Measurements from ENCODE around the gene CNTNAP2. TPM values are rescaled to one million over a fixed set of nuclear protein-coding genes. Genes with fewer than 3 reads are reported as not detected.
"Not testable (repeated sequence)": the region's sequence is repeated elsewhere in the genome, so short reads cannot be mapped to it uniquely, and the experiment has no call there.

The CNTNAP2 gene
- total and polyA plus RNA-seq, 9 donors: 0.24 to 7.0 (median 1.5) TPM

DNA sequence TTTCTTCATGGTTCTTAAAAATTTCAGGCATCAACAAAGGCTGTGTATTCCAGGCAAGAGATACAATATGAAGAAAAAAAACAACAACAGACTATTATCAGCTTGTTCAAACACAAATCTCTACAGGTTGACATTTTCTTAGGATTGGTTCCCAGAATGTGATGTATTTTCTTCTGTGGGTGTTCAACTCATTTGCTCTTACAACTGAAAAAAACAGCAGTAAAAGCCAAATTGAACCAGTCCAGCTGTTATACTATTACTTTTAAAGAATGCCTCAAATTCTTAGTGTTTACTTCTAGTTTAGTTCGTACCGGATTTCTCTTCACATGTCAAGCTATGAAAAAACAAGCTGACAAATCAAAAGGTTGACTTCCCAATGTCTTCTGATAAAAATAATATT lies 60.7 kb downstream of the CNTNAP2 start:
- Histone ChIP-seq H3K4me3 (no peak overlapping the region), H3K9me3 (no peaks in the 10 kb centered on the region), H3K36me3 (no peaks in the 10 kb centered on the region), H3K4me1 (ENCODE audit: insufficient read depth) (no peaks in the 10 kb centered on the region), H3K27ac (no peak overlapping the region), H3K27me3 (no peaks in the 10 kb centered on the region)
- intact Hi-C loops (cut with DNase I): no loop called here
- TF ChIP-seq, protein P1, sequence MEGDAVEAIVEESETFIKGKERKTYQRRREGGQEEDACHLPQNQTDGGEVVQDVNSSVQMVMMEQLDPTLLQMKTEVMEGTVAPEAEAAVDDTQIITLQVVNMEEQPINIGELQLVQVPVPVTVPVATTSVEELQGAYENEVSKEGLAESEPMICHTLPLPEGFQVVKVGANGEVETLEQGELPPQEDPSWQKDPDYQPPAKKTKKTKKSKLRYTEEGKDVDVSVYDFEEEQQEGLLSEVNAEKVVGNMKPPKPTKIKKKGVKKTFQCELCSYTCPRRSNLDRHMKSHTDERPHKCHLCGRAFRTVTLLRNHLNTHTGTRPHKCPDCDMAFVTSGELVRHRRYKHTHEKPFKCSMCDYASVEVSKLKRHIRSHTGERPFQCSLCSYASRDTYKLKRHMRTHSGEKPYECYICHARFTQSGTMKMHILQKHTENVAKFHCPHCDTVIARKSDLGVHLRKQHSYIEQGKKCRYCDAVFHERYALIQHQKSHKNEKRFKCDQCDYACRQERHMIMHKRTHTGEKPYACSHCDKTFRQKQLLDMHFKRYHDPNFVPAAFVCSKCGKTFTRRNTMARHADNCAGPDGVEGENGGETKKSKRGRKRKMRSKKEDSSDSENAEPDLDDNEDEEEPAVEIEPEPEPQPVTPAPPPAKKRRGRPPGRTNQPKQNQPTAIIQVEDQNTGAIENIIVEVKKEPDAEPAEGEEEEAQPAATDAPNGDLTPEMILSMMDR (IDR thresholded peaks at IDR 0.05): no peak
- TF ChIP-seq POLR2A (IDR thresholded peaks at IDR 0.05): no peak
- TF ChIP-seq EP300 (IDR thresholded peaks at IDR 0.05): no peak
- no peak for DNase-seq
- 18 to 27% (median 20%) methylated on average over 2 of the region's 2 CpGs for WGBS, 3 donors

DNA sequence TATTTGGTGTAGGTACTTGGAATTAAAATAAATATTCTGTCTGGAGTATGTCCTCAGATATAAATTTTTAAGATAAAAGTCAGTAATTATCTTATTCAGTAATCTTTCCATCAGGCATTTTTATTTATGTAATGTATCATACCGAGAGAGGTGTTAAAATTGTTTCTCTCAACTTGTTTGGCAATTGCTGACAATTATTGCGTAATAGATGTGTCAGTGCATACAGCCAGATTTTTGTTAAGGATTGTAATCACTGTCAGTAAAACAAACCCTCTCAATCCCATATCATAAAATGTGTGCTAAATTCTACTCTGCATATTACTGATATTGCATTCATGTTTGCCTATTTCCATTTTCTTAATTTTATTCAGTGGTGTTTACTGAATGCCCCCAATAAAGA lies 69.2 kb downstream of the CNTNAP2 start:
- 58 to 70% (median 68%) methylated on average over 2 of the region's 2 CpGs for WGBS, 3 donors
- no peaks in the 10 kb centered on the region for H3K9me3 ChIP-seq
- H3K36me3 ChIP-seq: no peaks in the 10 kb centered on the region
- no peak overlapping the region for H3K4me3 ChIP-seq
- intact Hi-C loops (cut with DNase I): no loop called here
- no peak overlapping the region for H3K27ac ChIP-seq
- H3K27me3 ChIP-seq: no peaks in the 10 kb centered on the region
- TF ChIP-seq, protein P1 (IDR thresholded peaks at IDR 0.05): no peak
- TF ChIP-seq EP300 (IDR thresholded peaks at IDR 0.05) (no peak), POLR2A (IDR thresholded peaks at IDR 0.05) (no peak)
- no peaks in the 10 kb centered on the region for H3K4me1 ChIP-seq (ENCODE audit: insufficient read depth)
- no peak for DNase-seq

DNA sequence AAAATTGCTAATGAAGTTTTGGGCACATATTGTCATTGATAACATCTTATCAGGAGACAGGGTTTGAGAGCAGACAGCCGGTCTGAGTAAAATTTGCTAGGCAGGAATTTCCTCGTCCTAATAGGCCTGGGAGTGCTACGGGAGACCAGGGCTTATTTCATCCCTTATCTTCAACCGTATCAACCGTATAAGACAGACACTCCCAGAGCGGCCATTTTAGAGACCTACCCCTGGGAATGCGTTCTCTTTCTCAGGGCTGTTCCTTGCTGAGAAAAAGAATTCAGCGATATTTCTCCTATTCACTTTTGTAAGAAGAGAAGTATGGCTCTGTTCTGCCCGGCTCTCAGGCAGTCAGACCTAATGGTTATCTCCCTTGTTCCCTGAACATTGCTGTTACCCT lies 74.8 kb downstream of the CNTNAP2 start:
- DNase-seq; intact Hi-C loops (cut with DNase I); H3K4me3 ChIP-seq; H3K27me3 ChIP-seq; H3K4me1 ChIP-seq (ENCODE audit: insufficient read depth); H3K27ac ChIP-seq; H3K36me3 ChIP-seq; H3K9me3 ChIP-seq: not testable (repeated sequence)
- 82 to 93% (median 89%) methylated on average over 9 of the region's 9 CpGs for WGBS, 3 donors

DNA sequence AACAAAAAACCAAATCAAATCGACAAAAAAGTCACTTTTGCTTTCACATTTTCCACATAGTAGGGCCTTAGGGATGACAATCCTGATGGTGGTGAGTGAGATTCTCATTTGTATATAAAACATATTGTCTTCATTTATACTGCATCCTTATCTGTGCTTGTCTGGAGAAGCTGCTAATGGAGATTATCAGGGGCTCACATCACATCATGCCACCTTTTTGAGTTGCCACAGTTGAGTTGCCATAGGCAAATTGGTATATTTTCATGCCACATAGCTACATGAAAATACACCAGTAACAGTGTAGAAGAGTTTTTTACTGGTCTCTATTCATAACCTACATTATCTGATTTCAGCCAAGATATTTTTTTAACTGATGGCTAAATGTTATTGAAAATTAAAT lies 85.3 kb downstream of the CNTNAP2 start:
- Histone ChIP-seq H3K4me1 (ENCODE audit: insufficient read depth) (no peaks in the 10 kb centered on the region), H3K4me3 (no peak overlapping the region), H3K36me3 (no peaks in the 10 kb centered on the region), H3K27me3 (no peaks in the 10 kb centered on the region), H3K27ac (no peak overlapping the region), H3K9me3 (no peaks in the 10 kb centered on the region)
- intact Hi-C loops (cut with DNase I): no loop called here
- no peak for DNase-seq
- WGBS, 3 donors: 83 to 93% (median 84%) methylated on average over 1 of the region's 1 CpG
- TF ChIP-seq POLR2A (IDR thresholded peaks at IDR 0.05) (no peak), EP300 (IDR thresholded peaks at IDR 0.05) (no peak)
- TF ChIP-seq, protein P1 (IDR thresholded peaks at IDR 0.05): no peak

DNA sequence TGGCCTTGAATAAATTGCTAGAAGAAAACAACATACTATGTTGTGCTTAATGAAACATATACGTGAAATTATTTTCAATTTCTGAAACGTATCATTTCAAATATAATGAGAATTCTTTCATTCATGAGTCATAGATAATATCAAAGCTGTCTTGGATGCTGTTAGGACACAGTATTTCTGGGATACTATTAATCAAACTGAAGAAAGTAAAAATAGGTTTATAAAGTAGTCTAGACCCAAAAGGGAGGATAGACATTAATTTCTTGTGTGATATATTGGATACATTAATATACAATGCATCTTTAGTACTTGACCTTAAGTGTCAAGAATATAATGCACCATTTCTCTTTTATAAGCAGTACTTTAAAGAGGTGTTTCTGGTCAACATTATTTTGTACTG lies 89.7 kb downstream of the CNTNAP2 start:
- no peak for DNase-seq
- TF ChIP-seq, protein P1 (IDR thresholded peaks at IDR 0.05): no peak
- TF ChIP-seq EP300 (IDR thresholded peaks at IDR 0.05): no peak
- TF ChIP-seq POLR2A (IDR thresholded peaks at IDR 0.05): no peak
- H3K27me3 ChIP-seq: no peaks in the 10 kb centered on the region
- H3K4me3 ChIP-seq: no peak overlapping the region
- no peaks in the 10 kb centered on the region for H3K9me3 ChIP-seq
- intact Hi-C loops (cut with DNase I): no loop called here
- no peaks in the 10 kb centered on the region for H3K36me3 ChIP-seq
- H3K4me1 ChIP-seq (ENCODE audit: insufficient read depth): no peaks in the 10 kb centered on the region
- H3K27ac ChIP-seq: no peak overlapping the region
- 50 to 59% (median 52%) methylated on average over 2 of the region's 2 CpGs for WGBS, 3 donors
